Ovary (tissue), 9 donors: ENCODE results near the gene ARHGEF28. TPM values are rescaled to one million over a fixed set of nuclear protein-coding genes. Genes with fewer than 3 reads are reported as not detected.

Source experiments
- DNase-seq, 5 donors: peaks; one replicate each; pipeline ENCODE4 v3.0.0-alpha.2; 2019 to 2020
- H3K27ac ChIP-seq, 2 donors: fragments of 200-600 bp; one replicate each; pipeline versions ENCODE4 v1.5.1 to v1.8.0; 2019 to 2022
- H3K27me3 ChIP-seq: fragments of 200-600 bp; one replicate; pipeline ENCODE4 v1.8.0; 2022
- H3K36me3 ChIP-seq: fragments of 200-600 bp; sonication (generic); one replicate; pipeline ENCODE4 v1.5.1; 2019
- H3K4me1 ChIP-seq: one replicate; pipeline ENCODE4 v1.8.1; 2013; ENCODE audit warnings: mild to moderate bottlenecking, moderate library complexity; ENCODE audit not compliant: insufficient read depth
- H3K4me3 ChIP-seq: fragments of 200-600 bp; sonication (generic); one replicate; pipeline ENCODE4 v1.5.1; 2017
- H3K9me3 ChIP-seq, 2 donors: fragments of 200-600 bp in 1 of 2; sonication (generic) in 1 of 2; one replicate each; pipeline versions ENCODE4 v1.5.1 to v1.8.1; 2013 to 2019; ENCODE audit warnings: mild to moderate bottlenecking in 1 of 2, moderate library complexity in 1 of 2
- CTCF ChIP-seq, 3 donors: fragments of 450-650 bp in 2 of 3; fragments of 200-600 bp in 1 of 3; IDR thresholded peaks; one replicate each; pipeline versions ENCODE4 v1.5.1 to v1.8.0; 2016 to 2022; ENCODE audit warnings: antibody characterized with exemption in 3 of 3, mild to moderate bottlenecking in 1 of 3
- EP300 ChIP-seq: sonication (generic); formaldehyde crosslinking; IDR thresholded peaks from one replicate; pipeline ENCODE4 v1.6.1; 2017; ENCODE audit warnings: antibody characterized with exemption
- POLR2A ChIP-seq: fragments of 450-650 bp; IDR thresholded peaks from one replicate; pipeline ENCODE4 v1.6.1; 2017; ENCODE audit warnings: antibody characterized with exemption, mild to moderate bottlenecking, moderate library complexity
- WGBS, 3 donors: extraction: QIAGEN DNeasy Blood & Tissue Kit in 1 of 3; methylation state at CpG; one replicate each; pipeline versions ENCODE4 v1.1.5 to v1.1.7; 2013 to 2017; 5-methylcytosine and 5-hydroxymethylcytosine counted together
- intact Hi-C, 4 donors: fragments of 100-400 bp; cut with DNase I; formaldehyde crosslinking; loops; one replicate each; pipeline versions ENCODE4 v1.11.0 to v1.15.1; 2022 to 2023
- polyA plus RNA-seq, 2 donors: library from polyadenylated mRNA; stranded (reverse); fragments of 200-250 nt in 1 of 2; fragments of 350-450 nt in 1 of 2; fragmentation: Illumina TruSeq in 1 of 2; extraction: RNeasy Lipid Tissue Mini Kit (QIAGEN cat#74804) in 1 of 2; gene quantifications; one replicate each; pipeline ENCODE4 v1.2.3, GENCODE V29; 2013 to 2014
- total RNA-seq, 7 donors: library from RNA; depleted of rRNA in 2 of 7; stranded (reverse); fragments of >200 nt in 2 of 7; fragmentation: NEBNext Ultra II Directional in 3 of 7; extraction: Animal tissue kit (Norgen Biotek cat#: 25700) in 3 of 7; gene quantifications; one replicate each; pipeline versions ENCODE4 v1.1.0 to v1.2.4, GENCODE V29; 2016 to 2023
- donor health status: DM: no; HTN: no; CAD: no; lungs with moderate emphysema.
- donor health status: DM: no; HTN: no; CAD: no.
- donor health status: Bipolar disorder and iron deficiency.
- donor health status: DM: yes; HTN: yes; CAD: no.
- donor health status: DM: no; HTN: no; CAD: no.
- donor health status: DM: yes; HTN: yes; CAD: no.

ARHGEF28 gene
- total and polyA plus RNA-seq, 9 donors = 21.5 to 75.6 (median 35.0) TPM

- no peak for TF ChIP-seq CTCF (IDR thresholded peaks at IDR 0.05)
- no peak for TF ChIP-seq POLR2A
- no peak for TF ChIP-seq EP300
- H3K4me1 ChIP-seq = peaks cover 12% of the 10 kb centered on the region
- intact Hi-C loops = no loop called here
- peak overlapping the region in 1 of 2 donors; percentile 67 for H3K27ac ChIP-seq
- H3K36me3 ChIP-seq = no peaks in the 10 kb centered on the region
- no peak overlapping the region for H3K4me3 ChIP-seq
- no peaks in the 10 kb centered on the region for H3K27me3 ChIP-seq
- DNase-seq = no peak
- no peaks in the 10 kb centered on the region for H3K9me3 ChIP-seq
Observed at GRCh38 chr5:73726071-73726470, 100.1 kb downstream of the ARHGEF28 start.

GRCh38 chr5:73726606-73727231 is 100.7 kb downstream of the ARHGEF28 start:
- 17 to 41% (median 20%) methylated on average over 5 of the region's 5 CpGs for WGBS, 3 donors
- H3K27me3 ChIP-seq = no peaks in the 10 kb centered on the region
- no peak for TF ChIP-seq EP300
- no peak for TF ChIP-seq CTCF (IDR thresholded peaks at IDR 0.05)
- TF ChIP-seq POLR2A = no peak
- peak overlapping the region in 1 of 2 donors; percentile 67 for H3K27ac ChIP-seq
- DNase-seq = no peak
- intact Hi-C loops = no loop called here
- no peak overlapping the region for H3K4me3 ChIP-seq
- no peaks in the 10 kb centered on the region for H3K9me3 ChIP-seq
- H3K36me3 ChIP-seq = no peaks in the 10 kb centered on the region
- peaks cover 13% of the 10 kb centered on the region for H3K4me1 ChIP-seq

- peaks cover 15% of the 10 kb centered on the region for H3K4me1 ChIP-seq
- DNase-seq = no peak
- no peaks in the 10 kb centered on the region for H3K9me3 ChIP-seq
- no peak overlapping the region for H3K4me3 ChIP-seq
- intact Hi-C loops = no loop called here
- no peaks in the 10 kb centered on the region for H3K27me3 ChIP-seq
- TF ChIP-seq CTCF (IDR thresholded peaks at IDR 0.05) = no peak
- 53 to 55% (median 55%) methylated on average over 1 of the region's 1 CpG for WGBS, 3 donors
- peak overlapping the region in 1 of 2 donors; percentile 67 for H3K27ac ChIP-seq
- H3K36me3 ChIP-seq = no peaks in the 10 kb centered on the region
Observed at GRCh38 chr5:73727470-73727869, 101.5 kb downstream of the ARHGEF28 start.

GRCh38 chr5:73728493-73729273 is 102.7 kb downstream of the ARHGEF28 start:
- Histone ChIP-seq H3K4me3 (no peak overlapping the region), H3K4me1 (peaks cover 16% of the 10 kb centered on the region), H3K27ac (peak overlapping the region in 1 of 2 donors; percentile 67), H3K27me3 (no peaks in the 10 kb centered on the region), H3K9me3 (no peaks in the 10 kb centered on the region), H3K36me3 (no peaks in the 10 kb centered on the region)
- peak in 2 of 5 donors; percentile 65 to 68 for DNase-seq
- 10 to 23% (median 15%) methylated on average over 7 of the region's 7 CpGs for WGBS, 3 donors
- TF ChIP-seq POLR2A (no peak), CTCF (IDR thresholded peaks at IDR 0.05) (no peak), EP300 (no peak)
- intact Hi-C loops = no loop called here
